ENCODE data around the gene SF3A2.

DNA sequence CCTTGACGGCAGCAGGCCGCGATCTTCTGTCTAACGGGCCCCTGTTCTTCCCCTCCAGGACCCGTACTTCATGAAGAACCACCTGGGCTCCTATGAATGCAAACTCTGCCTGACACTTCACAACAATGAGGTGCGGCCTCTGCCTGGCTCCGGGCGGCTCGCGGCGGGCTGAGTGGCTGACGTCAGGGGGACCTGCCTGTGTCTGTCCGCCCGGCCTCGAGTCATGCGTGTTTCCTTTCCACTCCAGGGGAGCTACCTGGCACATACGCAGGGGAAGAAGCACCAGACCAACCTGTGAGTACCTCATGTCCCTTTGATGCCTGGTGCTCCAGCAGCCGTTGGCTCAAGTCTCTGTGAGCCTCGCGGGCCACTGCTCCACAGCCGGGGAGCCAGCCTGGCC is 7.9 kb downstream of the SF3A2 start:
- TF ChIP-seq ZNF565 (CRISPR knock-in tag; conservative IDR thresholded peaks at IDR 0.05; ENCODE audit: low read depth), result no peak
- no peak for TF ChIP-seq BACH2 (CRISPR knock-in tag; IDR thresholded peaks at IDR 0.05; ENCODE audit: borderline replicate concordance)
- no peak for TF ChIP-seq ARNTL (CRISPR knock-in tag; IDR thresholded peaks at IDR 0.05; ENCODE audit: borderline replicate concordance, low read depth)
- TF ChIP-seq ZFP3 (CRISPR knock-in tag; IDR thresholded peaks at IDR 0.05), result no peak
- no peak for TF ChIP-seq RARB (CRISPR knock-in tag; IDR thresholded peaks at IDR 0.05)
- no peak for TF ChIP-seq PATZ1 (CRISPR knock-in tag; IDR thresholded peaks at IDR 0.05; ENCODE audit: borderline replicate concordance)
- no peak for TF ChIP-seq PPARA (CRISPR knock-in tag; IDR thresholded peaks at IDR 0.05; ENCODE audit: borderline replicate concordance)
- TF ChIP-seq CSDC2 (CRISPR knock-in tag; IDR thresholded peaks at IDR 0.05), result no peak
- no peak for TF ChIP-seq ESRRG (CRISPR knock-in tag; IDR thresholded peaks at IDR 0.05)
